Stimulated activated CD4-positive, alpha-beta T cell treated with anti-CD3 and anti-CD28 coated beads, Interleukin-4, amount 100 ng/mL, for 48 hours (primary cell): ENCODE results near the gene DLGAP1.

ENCODE experiments used
- DNase-seq, 2 donors: peaks; one replicate each; pipeline ENCODE4 v3.0.0-alpha.2; 2020; ENCODE audit warnings: low read depth in 2 of 2

The DLGAP1 gene

DNA sequence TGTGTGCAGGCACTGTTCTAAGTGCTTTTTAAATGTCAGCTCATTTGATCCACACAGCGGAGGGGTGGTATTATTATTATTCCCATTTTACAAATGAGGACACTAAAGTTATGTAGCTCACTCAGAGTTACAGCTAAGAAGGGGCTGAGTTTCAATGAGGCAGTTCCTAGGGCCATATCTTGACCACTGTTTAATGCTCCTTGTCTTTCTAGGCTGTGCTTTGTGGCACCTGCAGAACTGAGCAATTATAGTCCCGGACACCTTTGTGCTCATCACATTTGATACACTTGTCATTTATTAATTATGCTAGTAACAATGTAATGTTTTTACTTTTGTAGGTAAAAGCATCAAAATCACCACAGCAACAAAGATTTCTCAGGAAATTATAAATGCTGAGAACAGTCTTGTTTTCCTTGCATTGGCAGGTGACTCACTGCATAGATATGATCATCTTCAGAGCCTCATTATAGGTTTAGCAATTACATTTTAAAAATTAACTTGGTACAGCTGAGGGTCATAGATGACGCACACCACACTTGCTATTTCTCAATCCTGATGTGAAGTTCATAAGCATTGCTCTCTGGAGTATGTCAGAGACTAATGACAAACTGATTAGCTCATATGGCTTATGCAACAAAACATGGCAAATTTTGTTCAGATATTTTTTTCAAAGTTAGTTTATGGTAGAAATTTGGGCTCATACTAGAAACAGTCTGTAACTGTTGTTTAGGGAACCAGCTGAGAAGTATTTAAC, 638.3 kb downstream of the DLGAP1 start:
- DNase-seq, result no peak

DNA sequence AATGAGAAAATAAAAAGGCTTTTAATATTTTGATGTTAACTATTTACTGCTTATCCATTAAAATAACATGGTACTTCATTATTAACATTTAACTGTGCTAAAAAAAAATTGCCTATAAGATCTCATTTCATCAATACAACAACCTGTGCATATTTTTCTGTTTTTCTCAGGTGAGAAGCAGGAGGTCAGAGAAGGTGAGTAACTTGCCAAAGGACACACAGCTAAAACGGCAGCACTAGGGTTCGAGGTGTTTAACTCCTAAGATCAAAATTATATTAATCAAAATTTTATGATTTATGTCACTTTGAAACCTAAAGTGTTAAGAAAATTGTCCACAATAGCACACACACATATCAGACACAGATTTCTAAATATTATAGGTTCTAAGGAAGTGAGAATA, 639.1 kb downstream of the DLGAP1 start:
- DNase-seq, result no peak

DNA sequence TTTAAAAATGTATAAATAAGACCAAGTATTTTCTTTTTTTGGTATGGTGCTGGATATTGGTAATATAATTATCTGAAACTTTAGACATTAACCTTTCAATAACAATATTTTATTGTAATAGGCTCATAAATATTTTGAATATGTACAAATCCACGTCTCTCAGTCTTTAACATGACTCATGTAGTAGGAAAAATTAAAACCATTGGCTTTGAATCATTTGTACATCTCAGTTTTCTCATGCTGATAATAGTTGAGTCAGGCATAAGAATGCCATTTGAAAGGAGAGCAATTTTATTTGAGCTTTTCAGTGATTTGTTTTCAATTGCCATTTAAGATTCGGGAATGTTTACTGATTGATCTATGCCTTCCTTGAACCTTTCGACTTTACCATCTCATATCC, 640.3 kb downstream of the DLGAP1 start:
- DNase-seq, result no peak

DNA sequence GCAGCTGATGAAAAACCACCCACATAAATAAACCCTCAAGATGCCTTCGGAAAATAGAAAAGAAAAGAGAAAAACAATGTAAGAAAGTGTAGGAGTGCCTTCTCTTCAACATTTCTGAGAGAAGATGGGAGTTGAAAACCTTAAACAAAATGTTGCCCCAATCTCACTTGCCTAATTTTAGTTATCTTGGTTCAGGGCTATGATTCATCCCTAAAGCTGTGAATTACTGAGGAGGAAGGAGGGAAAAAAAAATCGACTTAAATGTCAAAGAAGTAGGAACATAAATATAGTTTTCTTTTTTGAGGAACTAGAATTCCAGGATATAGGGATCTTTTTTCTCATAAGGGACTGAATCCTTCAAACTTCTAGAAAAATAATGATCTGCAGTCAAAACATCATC, 644.8 kb downstream of the DLGAP1 start:
- DNase-seq, result no peak

DNA sequence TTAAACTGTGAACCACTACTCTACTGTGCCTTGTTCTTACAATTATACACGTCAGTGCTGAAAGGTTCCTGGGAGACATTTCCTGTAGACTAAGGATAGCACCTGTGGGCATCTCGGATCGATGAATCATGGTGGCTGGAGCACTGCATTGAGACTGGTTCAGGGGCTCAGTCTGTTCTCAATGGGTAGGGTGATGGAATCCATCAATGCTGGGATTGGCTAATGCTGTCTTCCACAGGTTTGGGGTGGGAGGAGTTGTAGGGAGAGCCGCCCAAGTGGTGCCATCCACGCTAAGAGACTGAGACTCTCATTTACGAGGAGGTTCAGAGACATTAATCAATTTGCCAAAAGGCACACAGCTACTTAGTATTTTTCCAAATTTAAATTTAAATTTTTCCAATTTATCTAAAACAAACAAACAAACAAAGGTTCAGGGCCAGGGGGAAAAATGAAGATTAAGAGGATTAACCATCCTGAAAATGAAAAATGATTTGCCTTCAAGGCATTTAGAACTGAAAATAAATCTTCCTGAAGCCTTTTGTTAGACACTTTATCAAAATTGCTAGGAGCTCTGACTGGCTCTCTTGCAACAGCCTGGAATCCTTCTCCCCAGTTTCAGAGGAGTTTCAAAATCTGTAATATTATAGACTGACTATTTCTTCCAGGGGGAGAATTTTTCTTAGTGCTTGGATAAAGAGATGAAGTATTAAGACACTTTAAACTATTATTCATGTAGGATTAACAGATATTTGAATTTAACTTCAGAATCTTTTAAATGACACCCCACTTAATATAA, 645.9 kb downstream of the DLGAP1 start:
- no peak for DNase-seq

DNA sequence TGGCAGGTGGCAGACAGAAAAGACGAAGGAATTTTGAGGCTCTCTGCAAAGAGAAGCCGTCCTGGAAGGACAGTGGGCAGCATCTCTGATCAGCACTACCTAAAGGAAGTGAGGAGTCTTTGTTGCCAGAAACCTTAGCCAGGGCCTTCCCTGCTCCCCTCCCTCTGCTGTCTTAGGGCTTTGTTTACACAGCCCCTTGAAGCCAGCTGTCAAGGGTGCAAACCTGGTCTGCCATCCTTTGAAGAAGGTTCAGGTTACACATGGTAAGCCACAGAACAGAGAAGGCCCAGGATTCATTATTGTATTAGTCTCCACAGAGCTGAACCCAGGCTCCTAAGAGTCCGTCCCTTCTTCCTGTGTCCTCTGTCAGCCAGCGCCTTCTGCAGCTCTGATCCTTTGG, 648.5 kb downstream of the DLGAP1 start:
- DNase-seq, result no peak

DNA sequence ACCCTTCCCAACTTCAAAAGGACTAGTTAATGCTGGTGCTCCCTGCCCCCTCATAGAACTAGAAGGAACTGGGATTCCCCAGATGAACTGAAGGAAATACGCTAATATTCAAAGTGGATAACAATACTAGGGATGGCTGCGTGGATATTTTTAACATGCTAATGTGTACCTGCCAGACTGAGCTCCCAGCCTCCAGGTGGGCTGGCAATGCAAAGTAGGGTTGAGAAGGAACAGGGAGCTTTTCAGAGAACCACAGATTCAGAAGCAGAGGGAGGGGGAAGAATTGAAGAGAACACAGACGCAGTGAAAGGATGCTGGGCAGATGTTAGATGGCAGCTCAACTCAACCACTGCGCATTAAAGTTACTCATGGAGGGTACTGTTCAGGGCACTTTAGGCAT, 650.8 kb downstream of the DLGAP1 start:
- no peak for DNase-seq

DNA sequence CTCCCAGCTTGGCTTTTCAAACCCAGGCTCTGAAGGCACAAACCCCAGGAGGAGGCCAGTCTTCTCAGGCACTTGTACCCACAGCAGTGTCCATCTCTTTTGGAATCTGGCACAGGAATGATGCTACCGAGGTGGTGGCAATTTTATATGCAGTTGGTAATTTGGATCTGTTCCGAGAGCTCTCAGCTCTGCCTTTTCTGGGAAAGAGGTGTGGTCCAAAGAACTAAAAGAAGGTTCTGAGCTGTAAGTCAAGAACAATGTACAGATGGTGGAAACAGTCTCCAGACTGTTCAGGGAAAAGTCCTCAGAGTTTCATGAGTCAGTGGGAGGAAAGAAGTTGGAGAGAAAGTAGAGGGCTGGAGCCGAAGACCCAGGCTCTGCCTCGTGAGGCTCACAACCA, 651.8 kb downstream of the DLGAP1 start:
- DNase-seq, result no peak

DNA sequence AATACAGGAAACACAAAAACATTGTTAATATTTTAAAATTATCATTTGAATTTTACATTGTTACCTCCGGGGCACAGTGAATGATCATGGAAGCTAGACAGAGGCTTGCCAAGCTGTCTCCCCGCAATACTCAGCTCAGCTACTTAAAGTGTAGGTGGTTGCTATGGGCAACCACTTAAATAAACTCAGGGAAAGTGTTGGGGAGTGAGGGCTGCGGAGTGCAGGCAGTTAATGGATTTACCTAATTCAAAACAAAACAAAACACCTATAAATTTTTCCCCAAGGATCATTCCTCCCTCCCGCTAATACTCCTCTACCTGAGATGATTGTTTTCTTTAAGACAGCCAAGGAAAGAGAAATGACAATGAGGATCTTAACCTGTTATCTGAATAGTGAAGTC, 655.6 kb downstream of the DLGAP1 start:
- no peak for DNase-seq

DNA sequence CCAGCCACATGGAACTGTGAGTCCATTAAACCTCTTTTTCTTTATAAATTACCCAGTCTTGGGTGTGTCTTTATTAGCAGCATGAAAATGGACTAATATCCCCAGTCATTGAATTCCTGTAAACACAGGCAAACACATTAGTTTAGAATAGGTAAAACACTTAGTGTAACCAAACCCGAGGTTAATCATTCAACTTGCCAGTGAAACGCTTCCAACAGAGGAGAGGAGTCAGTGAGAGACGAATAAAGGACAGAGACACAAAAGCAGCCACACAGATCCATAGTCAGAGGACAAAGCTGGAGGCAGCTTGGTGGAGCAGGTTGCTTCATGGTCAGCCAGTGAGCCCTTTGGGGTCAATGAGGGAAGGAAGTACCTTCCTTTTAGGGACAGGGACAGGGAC, 657.1 kb downstream of the DLGAP1 start:
- no peak for DNase-seq

DNA sequence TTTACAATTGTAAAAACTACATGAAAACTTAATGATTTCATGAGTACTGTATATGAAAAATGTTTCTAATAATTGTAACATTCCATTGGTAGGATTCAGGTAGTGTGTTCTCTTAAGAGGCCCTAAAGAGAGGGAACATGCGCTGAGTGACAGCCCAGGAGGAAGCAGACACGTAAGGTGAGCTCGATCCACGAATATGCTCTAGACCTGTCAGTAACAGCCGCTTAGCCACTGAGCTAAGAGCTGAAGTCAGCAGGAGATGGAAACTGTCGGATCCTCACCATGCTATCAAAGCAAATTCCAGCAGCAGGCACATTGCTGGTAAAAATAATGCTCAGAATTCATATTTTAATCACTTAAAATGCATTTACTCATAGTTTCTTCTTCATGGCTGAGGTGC, 658.7 kb downstream of the DLGAP1 start:
- no peak for DNase-seq

DNA sequence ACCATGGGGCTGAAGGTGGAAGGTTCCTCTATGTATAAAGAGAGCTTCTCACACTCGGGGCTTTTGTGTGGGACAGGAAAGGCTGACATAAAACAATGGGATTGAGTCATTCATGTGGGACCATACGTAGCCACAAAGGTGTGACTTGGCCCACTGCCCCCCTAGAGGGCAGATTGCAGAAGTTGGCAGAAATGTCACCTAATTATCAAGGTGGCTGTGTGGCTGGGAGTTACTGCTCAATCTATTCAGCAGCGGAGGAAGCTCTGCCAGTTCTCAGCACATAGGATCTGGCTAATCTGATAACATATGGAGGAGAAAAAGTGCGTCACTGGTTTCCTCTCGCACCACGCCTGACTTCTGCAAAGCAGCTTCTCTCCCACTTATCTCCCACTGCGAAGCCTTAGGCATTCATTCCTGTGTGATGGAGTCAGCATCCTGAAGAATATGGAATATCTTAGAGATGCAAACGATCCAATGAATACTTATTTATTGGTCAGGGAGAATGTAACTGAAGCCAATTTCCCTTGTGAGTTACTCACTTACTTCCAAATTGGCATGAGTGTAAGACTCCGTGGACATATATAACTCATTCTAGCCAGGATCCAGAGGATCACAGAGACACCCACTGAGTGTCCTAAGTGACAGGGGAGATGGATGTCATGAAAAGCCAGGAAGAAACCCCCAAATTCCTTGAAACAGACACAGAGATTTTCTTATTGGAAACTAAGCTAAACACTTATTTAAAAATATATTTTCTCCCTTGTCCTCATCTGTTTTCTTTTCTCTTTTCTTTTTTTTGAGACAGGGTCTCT, 660.4 kb downstream of the DLGAP1 start:
- DNase-seq, result no peak

DNA sequence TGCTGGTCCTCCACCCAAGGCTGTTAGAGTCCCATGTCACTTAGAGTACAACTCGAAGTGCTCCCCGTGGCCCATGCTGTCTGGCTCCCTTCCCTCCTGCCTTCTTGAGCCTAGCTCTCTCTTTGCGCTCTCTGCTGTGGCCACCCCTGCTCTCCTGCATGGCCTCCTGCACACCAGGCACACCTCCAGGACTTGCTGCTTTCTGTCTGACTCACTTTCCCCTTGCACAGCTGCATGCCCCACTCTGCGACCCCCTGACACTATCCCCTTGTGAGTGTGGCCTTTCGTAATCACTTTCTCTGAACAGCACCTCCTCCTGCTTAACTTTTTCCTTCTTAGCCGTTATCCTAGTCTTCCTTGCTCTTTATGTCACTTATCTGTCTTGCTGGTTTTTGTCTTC, 661.6 kb downstream of the DLGAP1 start:
- DNase-seq, result no peak

DNA sequence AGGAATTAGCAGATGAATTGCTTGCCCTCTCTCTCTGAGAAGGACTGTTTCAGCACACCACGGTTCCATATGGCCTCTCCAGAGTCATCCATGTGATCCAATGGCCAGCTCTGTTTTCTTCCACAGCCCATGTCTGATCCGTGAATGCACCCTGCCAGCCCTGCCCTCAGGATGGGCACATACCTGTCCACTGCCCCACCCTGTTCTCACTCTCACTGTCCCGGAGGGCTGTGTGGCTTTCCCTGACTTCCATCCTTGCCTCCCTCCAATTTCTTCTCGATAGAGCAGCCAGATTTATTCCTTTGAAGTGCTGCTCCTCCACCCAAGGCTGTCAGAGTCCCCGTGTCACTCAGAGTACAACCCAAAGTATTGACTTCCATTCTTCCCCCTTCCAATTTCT, 662.0 kb downstream of the DLGAP1 start:
- no peak for DNase-seq

DNA sequence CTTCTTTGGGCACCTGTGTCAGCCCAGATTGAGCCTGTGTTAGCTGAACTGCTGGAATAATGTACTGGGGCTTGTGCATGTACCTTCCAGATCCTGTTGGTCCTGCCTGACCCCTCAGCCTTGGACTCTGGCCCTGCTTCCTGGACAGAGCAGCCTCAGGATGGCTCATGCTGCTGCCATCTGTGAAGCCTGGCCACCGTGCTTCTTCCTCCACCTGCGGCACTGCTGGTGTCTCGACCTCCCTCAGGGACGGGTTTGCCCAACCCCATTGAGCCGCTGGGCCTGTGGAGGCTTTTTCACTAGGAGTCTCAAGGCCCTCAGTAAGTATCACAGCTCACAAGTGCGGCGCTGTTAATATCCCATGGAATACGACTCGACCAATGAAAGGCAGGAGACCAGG, 662.4 kb downstream of the DLGAP1 start:
- no peak for DNase-seq

DNA sequence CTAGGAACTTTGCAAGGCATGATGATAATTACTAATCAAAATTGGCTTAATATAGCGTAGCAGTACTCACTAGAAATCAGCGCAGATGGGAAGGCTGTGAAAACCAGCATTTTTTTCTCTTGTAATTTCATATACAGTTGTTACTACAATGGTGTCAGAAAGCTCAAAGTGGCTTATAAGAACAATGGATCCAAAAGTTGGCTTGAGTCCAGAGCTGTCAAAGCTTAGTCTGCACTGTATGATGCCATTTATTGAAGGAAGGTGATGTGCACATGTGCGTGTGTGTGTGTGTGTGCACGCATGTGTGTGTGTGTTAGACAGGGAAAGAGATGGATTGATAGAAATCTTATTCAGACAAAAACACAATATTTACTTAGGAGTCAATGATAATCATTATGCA, 663.9 kb downstream of the DLGAP1 start:
- DNase-seq, result no peak

DNA sequence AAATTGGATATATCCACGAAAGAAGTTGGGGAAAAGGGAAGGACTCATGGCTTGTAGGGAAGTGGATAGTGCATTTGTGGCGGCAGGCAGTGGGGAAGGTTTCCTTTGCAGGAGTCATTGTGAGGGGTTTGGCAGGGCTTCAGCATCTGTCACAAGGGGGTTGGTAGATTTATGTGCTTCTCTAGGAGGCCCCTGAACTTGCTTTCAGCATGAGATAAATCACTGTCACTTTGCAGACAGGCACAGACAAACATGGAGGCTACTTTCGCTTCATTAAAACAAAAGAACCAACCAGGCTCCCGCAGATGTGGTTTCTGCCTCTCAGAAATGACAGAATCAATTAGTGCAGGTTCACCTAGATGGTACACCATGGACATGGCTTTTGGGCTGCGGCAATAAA, 664.4 kb downstream of the DLGAP1 start:
- DNase-seq, result no peak

DNA sequence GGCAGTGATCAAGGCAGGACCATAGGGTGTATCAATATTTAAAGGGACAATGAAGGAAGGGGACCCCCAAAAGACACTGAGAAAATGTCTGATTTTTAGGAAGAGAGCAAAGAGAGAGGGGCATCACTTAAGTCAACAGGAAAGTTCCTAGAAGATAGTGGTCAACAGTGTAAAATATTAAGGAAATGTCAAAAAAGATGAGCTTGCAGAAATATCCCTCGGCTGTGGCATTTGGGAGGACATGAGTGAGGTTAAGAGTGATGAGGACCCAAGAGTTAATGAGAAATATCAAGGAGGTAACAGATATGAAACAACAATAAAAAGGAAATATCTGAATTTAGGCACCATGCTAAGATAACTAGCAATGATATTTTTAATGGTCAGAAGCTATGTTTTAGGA, 665.6 kb downstream of the DLGAP1 start:
- DNase-seq, result no peak

DNA sequence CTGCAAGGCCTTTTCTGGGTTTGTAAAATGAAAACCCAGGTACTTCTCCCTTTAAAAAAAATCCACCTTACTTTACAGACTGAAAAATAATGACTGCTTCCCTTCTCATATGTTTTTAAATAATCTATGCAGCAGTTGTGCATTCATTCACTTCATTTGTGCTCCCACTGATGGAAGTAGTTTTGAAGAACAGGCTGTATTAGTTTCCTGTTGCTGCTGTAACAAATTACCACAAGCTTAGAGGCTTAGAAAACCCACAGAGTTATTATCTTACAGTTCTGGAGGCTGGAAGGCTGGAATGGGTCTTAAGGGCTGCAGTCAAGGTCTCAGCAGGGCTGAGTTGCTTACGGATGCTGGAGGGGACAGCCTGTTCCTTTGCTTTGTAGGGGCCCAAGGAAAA, 670.2 kb downstream of the DLGAP1 start:
- DNase-seq, result no peak

DNA sequence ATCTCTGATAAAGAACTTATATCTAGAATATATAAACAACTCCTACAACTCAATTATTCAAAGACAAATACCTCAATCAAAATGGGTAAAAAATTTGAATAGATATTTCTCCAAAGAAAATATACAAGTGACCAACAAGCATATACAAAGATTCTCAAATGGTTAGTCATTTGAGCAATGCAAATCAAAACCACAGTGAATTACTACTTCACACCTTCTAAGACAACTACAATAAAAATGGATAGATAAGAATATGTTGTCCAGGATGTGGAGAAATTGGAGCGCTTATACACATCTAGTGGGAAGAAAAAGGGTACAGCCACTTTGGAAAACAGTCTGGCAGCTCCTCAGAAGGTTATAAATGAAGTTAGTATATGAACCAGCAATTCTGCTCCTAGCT, 672.2 kb downstream of the DLGAP1 start:
- DNase-seq, result no peak

DNA sequence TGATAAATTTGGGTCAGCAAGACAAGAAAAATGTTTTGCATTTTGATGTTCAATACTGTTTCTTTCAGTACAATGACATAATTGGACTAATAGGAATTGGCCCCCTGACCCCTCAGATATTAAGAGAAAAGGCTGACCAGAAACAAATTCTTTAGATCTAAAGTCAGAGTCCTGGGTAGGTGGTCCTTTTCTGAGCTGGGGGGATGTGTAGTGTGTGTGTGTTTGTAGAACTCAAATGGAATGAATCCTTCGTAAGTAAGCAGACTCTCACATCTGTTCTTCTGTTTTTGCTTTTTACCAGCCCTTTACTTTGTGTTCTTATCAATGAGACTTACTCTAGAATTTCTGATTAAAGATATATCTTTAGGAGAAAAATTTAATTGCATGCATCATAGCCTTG, 677.4 kb downstream of the DLGAP1 start:
- no peak for DNase-seq

DNA sequence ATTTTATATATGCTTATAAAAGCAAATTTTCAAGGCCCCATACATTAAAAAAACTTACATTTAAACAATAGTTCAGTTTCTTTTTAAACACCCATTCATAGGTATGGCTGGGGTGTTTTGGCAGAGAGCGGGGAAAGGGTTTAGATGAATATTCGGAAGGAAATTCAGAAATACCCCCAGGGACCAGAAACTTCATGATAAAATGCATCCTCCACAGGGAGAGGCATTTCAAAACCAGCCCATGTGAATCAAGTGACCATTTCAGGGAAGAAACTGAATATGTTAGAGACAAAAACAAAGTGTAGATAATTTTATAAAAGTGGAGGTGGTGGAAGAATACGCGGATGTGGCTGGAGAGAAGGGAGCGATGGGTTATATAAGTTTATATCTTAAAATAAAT, 678.0 kb downstream of the DLGAP1 start:
- no peak for DNase-seq

DNA sequence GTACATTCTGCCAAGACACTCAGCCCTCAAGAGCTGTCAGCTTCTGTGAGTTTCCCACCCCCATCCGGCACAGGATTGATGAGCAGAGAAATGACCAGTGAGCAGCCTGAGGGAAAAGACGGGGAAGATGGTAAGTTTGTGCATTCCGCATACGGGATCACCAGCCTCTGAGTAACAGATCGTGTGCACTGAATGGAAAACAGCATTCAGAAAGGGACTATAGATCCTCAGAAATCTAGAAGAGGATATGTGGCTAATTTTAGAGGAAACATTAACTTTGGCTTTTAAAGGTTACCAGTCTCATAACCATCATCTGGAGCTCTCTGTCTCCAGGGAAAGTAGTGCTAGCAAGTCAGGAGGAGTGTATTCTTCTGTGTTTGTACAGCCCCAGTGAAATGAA, 679.1 kb downstream of the DLGAP1 start:
- no peak for DNase-seq
